Adrenal gland (tissue), 5 donors: ENCODE results near the gene DLG5.

Experiments
- POLR2A ChIP-seq, 2 donors: fragments of 450-650 bp; IDR thresholded peaks; one replicate each; pipeline ENCODE4 v1.6.1; 2017; ENCODE audit warnings: antibody characterized with exemption in 2 of 2, mild to moderate bottlenecking in 2 of 2, moderate library complexity in 1 of 2
- TF ChIP-seq, protein P1 (sequence below), 6 experiments: fragments of 450-650 bp in 4 of 6; fragments of 200-600 bp in 2 of 6; sonication (generic) in 1 of 6; IDR thresholded peaks; 1 replicate in 5 of 6; 2 replicates in 1 of 6; pipeline versions ENCODE4 v1.5.1 to v1.8.0; 2016 to 2021; ENCODE audit warnings: antibody characterized with exemption in 6 of 6, mild to moderate bottlenecking in 2 of 6, moderate library complexity in 1 of 6
- donor health status: DM: no; HTN: no; CAD: no.

DNA sequence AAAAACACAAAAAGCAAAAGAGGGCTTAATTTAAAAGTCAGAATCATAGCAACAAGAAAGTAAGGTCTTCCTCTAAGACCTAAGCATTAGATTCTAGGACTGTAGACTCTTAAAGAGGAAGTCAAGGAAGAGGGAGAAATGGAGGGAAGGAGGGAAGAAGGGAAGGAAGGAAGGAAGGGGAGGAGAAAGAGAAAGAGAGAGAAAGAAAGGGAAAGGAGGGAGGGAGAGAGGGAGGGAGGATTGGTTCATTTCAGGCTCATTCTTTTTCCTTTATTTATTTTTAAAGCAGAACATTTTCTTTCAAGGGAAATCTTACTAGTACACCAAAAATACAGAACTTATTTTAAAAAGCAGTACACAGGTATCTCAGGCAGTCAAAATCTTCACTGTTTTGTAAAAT is 81.1 kb downstream of the DLG5 start:
- TF ChIP-seq, protein P1, sequence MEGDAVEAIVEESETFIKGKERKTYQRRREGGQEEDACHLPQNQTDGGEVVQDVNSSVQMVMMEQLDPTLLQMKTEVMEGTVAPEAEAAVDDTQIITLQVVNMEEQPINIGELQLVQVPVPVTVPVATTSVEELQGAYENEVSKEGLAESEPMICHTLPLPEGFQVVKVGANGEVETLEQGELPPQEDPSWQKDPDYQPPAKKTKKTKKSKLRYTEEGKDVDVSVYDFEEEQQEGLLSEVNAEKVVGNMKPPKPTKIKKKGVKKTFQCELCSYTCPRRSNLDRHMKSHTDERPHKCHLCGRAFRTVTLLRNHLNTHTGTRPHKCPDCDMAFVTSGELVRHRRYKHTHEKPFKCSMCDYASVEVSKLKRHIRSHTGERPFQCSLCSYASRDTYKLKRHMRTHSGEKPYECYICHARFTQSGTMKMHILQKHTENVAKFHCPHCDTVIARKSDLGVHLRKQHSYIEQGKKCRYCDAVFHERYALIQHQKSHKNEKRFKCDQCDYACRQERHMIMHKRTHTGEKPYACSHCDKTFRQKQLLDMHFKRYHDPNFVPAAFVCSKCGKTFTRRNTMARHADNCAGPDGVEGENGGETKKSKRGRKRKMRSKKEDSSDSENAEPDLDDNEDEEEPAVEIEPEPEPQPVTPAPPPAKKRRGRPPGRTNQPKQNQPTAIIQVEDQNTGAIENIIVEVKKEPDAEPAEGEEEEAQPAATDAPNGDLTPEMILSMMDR (IDR thresholded peaks at IDR 0.05), result no peak
- no peak for TF ChIP-seq POLR2A (IDR thresholded peaks at IDR 0.05)
